Jurkat, Clone E6-1 (cell line): ENCODE results near the gene OR10AD1.
A peak's percentile ranks its signal among the peaks of the same experiment; 100 is the strongest.
"Not testable (repeated sequence)": the region's sequence is repeated elsewhere in the genome, so short reads cannot be mapped to it uniquely, and the experiment has no call there.

Experiments
- DNase-seq: peaks from one replicate; pipeline ENCODE4 v3.0.0-alpha.2; 2011; ENCODE audit warnings: low read depth, low spot score
- H3K4me3 ChIP-seq: 2 replicates; pipeline ENCODE4 v1.5.1; 2011; ENCODE audit warnings: mild to moderate bottlenecking, low read length, control low read depth, moderate library complexity

Gene OR10AD1

DNA sequence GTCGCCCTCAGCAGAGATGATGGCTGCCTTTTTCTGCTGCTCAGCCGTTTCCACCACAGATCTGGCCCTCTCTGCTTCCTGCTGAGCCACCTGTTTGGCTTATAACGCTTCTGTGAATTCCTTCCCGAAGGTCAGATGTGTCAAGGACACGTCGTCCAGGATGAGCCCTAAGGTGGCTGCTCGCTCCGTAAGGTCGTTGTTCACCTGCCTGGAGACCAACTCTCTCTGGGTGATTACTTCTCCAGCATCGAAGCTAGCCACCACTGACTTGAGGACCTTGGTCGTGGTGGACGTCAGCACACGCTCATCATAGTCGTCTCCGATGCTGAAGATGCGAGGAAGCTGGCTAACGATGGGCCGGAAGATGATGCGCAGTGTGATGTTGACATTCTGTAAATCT, 34.1 kb downstream of the OR10AD1 start:
- no peak overlapping the region for H3K4me3 ChIP-seq
- no peak for DNase-seq

DNA sequence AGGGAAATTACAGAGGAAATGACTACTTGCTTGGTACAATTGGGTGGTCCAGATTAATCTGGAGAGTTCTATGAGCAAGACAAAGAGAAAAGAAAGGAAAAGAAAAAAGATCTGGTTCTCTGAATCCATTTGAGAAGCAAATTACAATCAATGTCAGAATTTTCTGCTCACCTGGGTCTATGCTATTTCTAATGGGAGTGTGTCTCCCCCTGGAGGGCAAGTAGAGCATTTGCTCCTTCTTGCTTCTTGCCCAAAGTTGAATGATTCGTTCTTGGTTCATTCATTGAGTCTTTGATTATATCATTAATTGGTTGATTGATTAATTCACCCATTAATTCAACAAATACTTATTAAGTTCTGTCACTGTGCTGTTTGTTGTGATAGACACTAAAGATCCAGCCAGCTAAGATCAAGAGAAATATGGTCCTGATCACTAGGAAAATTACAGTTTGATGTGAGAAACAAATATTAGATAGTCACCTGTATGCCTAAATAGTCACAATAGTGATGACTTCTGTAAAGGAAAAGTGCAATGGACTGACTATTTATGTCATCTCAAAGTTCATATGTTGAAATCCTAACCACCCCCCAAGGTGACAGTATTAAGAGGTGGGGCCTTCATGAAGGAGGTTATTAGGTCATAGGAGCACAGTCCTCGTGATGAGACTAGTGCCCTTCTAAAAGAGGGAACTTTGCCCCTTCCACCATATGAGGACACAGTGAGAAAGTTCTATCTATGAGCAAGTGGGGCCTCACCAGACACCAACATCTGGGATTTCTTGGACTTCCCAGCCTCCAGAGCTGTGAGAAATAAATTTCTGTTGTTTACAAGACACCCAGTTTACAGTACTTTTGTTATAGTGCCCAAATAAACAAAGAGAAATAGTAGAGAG, 37.8 kb downstream of the OR10AD1 start:
- peak; percentile 62 for DNase-seq
- H3K4me3 ChIP-seq, result no peak overlapping the region

DNA sequence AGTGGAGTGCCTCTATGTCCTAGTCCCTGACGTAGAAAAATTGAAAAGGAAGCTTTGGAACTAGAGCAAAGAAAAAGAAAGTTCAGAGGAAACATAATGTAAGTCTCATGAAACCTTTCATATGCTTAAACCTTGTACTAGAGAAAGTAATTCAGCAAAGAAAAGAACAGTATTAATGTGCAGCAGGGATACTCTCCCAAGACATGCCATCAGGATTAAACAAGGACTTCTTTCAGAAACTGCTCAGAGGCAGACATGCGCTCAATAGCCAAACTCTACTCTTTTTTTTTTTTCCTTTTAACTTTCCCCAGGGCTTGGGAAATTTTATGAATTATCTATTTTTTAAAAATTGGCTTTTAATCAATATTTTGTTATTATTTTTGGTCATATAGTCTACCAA, 38.6 kb downstream of the OR10AD1 start:
- no peak for DNase-seq
- no peak overlapping the region for H3K4me3 ChIP-seq

DNA sequence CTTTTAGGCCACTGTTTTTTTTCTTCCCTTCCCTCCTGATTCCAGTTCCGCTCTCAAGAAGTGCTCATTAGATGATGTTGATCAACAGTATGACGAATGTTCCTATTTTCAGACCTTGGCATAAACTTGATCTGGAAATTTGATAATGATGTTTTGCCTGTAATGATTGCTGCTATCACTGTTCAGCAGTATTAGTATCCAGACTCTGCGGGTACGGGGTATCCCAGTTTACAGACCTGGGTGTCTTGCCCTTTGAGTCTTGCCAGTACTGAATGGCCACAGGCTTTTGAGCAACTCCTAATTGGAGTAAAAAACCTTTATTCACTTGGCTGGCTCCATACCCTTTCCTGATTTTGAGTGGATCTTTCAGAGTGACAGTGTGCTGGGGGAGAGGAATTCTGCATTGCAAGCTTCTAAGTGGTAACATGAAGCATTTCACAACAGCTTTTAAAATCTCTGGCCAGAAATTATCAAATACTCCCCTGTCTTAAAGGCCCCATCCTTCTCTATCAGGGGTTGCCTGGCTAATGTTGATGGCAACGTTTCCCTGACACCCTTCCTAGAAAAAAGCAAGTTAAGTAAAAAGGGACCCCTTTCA, 39.8 kb downstream of the OR10AD1 start:
- no peak for DNase-seq

DNA sequence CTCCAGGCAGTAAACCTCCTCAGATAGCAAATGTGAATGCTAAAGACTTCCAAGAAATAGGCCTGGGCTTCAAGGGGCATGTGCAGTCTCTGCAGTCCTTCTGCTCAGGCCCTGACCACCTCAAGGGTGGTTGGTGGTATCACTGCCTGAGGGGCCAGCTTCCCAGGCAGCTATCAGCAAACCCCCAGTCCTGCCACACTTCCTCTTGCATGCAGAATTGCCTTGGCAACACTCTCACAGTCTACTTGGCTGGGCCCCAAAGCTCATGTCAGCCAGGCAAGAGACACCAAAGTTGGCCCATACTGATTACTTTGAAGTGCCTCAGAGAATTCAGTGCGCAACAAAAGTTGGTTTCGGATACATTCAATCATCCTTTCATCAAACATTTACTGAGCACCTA, 42.3 kb downstream of the OR10AD1 start:
- DNase-seq, result peak; percentile 47
- H3K4me3 ChIP-seq, result no peak overlapping the region

More for the DNA sequence above, 39.8 kb downstream of the OR10AD1 start:
- H3K4me3 ChIP-seq, result no peak overlapping the region

DNA sequence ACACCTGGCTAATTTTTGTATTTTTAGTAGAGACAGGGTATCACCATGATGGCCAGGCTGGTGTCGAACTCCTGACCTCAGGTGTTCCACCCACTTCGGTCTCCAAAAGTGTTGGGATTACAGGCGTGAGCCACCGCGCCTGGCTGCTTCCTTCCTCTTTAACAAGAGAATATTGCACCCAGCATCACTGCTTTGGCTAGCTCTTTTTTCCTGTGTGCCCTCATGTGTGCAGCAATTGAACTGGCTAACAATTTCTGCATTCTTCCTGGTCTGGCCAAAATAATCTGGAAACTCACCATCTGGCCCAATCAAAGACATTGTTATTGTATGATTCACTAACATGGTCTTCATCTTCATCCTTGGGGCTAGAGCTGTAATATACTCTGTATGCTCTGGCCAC, 43.0 kb downstream of the OR10AD1 start:
- DNase-seq, result no peak
- H3K4me3 ChIP-seq, result no peak overlapping the region

DNA sequence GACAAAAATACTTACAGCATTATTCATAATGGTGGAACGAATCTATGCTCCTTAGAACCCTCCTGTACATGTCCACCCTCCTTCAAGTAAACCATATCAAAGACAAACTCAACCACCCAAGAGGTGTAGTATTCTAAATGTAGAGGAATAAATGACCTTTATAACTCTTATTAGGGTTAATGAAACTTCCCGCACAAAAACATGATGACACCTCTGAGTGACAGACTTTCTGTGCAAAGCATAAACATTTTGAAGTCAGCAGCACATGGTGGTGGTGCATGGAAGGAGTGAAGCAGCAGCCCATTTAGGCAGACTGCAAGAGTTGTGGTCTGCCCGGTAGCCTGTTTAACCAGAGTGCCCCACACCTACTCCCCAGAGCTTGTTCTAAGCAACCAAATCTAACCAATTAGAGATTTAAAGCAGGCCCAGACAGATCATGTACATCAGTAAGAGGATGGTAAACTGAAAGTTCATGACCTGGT, 45.2 kb downstream of the OR10AD1 start:
- DNase-seq, result no peak
- peak overlapping the region; percentile 97 for H3K4me3 ChIP-seq

DNA sequence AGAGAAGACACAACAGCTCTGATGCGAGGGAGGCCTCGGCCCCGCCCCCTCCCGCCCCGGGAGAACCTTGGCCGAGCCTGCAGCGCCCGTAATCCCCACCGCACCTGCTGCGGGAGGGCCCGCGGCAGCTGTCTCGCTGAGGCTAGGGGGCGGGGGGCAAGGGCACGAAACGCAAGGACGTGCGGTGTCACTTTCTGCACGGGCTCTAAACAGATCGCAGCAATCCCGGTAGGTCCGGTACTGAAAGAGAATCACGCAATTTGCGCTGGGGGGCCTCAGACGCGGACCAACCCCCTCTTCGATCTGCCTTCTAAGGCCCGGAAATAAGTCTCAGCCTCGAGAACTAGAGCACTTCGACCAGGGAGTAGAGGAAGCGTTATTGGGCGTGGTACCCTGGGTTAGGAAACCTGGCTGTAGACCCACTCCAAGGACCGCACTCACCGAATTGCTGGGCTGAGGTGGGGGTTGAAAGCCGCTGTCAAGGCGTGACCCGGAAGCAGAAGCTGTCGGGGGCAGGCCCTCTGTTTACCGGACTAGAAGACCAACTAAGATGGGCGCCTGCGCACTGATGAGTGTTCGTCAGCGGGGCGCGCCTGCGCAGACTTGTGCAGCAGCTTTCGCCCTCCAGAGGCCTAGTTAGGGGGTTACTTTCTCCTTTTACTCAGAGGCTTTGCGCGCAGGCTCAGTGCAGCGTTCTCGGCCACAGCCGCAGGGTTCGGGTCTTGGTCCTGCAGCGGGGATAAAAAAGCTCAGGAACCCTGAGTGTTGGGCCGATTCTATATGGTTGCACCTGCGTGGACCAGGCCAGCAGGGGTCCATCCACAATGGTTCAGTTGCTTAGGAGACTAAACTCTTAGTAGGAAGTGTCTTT, 45.8 kb downstream of the OR10AD1 start, which contains the start of gene ASB8:
Gene ASB8, minus strand, starts transcription at position 498 of the 871 bp plus-strand sequence. CDS start 4,019 bp downstream, outside the sequence.
- DNase-seq, result peak; percentile 99
- peak within 1 kb of the TSS; percentile 97 for H3K4me3 ChIP-seq

DNA sequence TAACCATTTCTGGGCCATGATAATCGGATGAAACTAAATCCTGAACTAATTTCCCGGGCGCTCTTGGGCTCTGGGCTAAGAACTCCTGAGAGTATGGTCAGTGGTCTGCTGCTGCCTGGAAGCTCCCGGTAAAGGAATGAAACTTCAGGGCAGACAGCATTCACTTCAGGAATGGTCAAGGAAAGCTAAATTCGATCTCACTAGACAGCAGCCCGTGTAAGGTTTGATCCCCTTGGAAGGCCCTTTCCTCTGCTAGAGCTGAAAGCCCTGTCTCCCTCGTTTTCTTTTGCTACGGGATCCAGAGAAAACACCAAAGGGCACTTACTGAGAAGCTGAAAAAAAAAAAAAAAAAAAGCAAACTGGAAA, 46.5 kb downstream of the OR10AD1 start:
- peak overlapping the region; percentile 97 for H3K4me3 ChIP-seq
- DNase-seq, result no peak

DNA sequence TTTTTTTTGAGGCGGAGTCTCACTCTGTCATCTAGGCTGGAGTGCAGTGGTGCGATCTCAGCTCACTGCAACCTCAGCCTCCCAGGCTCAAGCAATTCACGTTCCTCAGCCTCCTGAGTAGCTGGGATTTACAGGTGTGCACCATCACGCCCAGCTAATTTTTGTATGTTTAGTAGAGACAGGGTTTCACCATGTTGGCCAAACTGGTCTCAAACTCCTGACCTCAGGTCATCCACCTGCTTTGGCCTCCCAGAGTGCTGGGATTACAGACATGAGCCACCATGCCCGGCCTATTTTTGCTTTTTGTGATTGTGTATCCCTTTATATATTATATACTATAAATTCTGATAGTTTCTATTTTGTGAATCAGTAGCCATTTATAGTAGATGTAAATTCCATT, 47.3 kb downstream of the OR10AD1 start:
- not testable (repeated sequence) for H3K4me3 ChIP-seq, DNase-seq
